SK-N-MC (cell line): Measurements from ENCODE around the gene PTPRK.

Source experiments
- DNase-seq: peaks from one replicate; pipeline ENCODE4 v3.0.0-alpha.2; 2011; ENCODE audit warnings: low read depth, low spot score
- H3K27ac ChIP-seq: fragments of 200-600 bp; sonication (generic); 2 replicates; pipeline ENCODE4 v1.5.1; 2016; ENCODE audit warnings: mixed run types
- H3K36me3 ChIP-seq: fragments of 200-600 bp; sonication (generic); 2 replicates; pipeline ENCODE4 v1.6.1; 2017; ENCODE audit warnings: antibody characterized with exemption, low read length, mixed read lengths; ENCODE audit not compliant: insufficient read depth
- H3K4me3 ChIP-seq: fragments of 200-600 bp; sonication (generic); 2 replicates; pipeline ENCODE4 v1.5.1; 2016
- H3K9ac ChIP-seq: fragments of 200-600 bp; sonication (generic); 2 replicates; pipeline ENCODE4 v1.8.0; 2017; ENCODE audit warnings: mixed run types, mixed read lengths; ENCODE audit not compliant: insufficient read length
- H3K9me3 ChIP-seq: fragments of 200-600 bp; sonication (generic); 2 replicates; pipeline ENCODE4 v1.6.1; 2017; ENCODE audit warnings: low read depth, mild to moderate bottlenecking, antibody characterized with exemption, low read length, moderate library complexity, mixed read lengths
- EZH2 ChIP-seq: fragments of 200-600 bp; sonication (generic); IDR thresholded peaks from one replicate; pipeline ENCODE4 v1.6.1; 2017; ENCODE audit warnings: antibody characterized with exemption
- FOXP2 ChIP-seq: optimal IDR thresholded peaks from 2 replicates; pipeline ENCODE3; 2011; ENCODE audit warnings: mild to moderate bottlenecking, moderate library complexity; ENCODE audit not compliant: insufficient read depth; ENCODE audit errors: extremely low read length, control extremely low read depth
- POLR2AphosphoS5 ChIP-seq: IDR thresholded peaks from 2 replicates; pipeline ENCODE4 v1.6.1; 2012; ENCODE audit warnings: mild to moderate bottlenecking, low read depth, low read length, borderline replicate concordance

PTPRK gene

GRCh38 chr6:128188678-128189077 is 331.7 kb downstream of the PTPRK start:
- no peak for DNase-seq
- TF ChIP-seq FOXP2 = no peak
- TF ChIP-seq EZH2 = no peak
- TF ChIP-seq POLR2AphosphoS5 = no peak
- H3K9me3 ChIP-seq = no peaks in the 10 kb centered on the region
- no peak overlapping the region for H3K27ac ChIP-seq
- H3K36me3 ChIP-seq = peaks cover 7% of the 10 kb centered on the region
- H3K9ac ChIP-seq = no peak overlapping the region
- no peak overlapping the region for H3K4me3 ChIP-seq

- Histone ChIP-seq H3K9me3 (no peaks in the 10 kb centered on the region), H3K27ac (no peak overlapping the region), H3K9ac (no peak overlapping the region), H3K4me3 (no peak overlapping the region), H3K36me3 (peaks cover 8% of the 10 kb centered on the region)
- TF ChIP-seq FOXP2 (no peak), EZH2 (no peak), POLR2AphosphoS5 (no peak)
- DNase-seq = no peak
Measured at GRCh38 chr6:128186729-128187128, 333.7 kb downstream of the PTPRK start.

- no peaks in the 10 kb centered on the region for H3K9me3 ChIP-seq
- H3K27ac ChIP-seq = no peak overlapping the region
- H3K4me3 ChIP-seq = no peak overlapping the region
- no peak for DNase-seq
- TF ChIP-seq EZH2 = no peak
- no peak for TF ChIP-seq FOXP2
- TF ChIP-seq POLR2AphosphoS5 = no peak
- no peak overlapping the region for H3K9ac ChIP-seq
- H3K36me3 ChIP-seq = peaks cover 8% of the 10 kb centered on the region
Measured at GRCh38 chr6:128179876-128180438, 340.4 kb downstream of the PTPRK start.

GRCh38 chr6:128174724-128175123 is 345.7 kb downstream of the PTPRK start:
- Histone ChIP-seq H3K9ac (no peak overlapping the region), H3K36me3 (no peaks in the 10 kb centered on the region), H3K4me3 (no peak overlapping the region), H3K9me3 (no peaks in the 10 kb centered on the region), H3K27ac (no peak overlapping the region)
- TF ChIP-seq FOXP2 (no peak), EZH2 (no peak), POLR2AphosphoS5 (no peak)
- no peak for DNase-seq

GRCh38 chr6:128172752-128173682 is 347.4 kb downstream of the PTPRK start:
- no peak overlapping the region for H3K4me3 ChIP-seq
- H3K9ac ChIP-seq = no peak overlapping the region
- TF ChIP-seq POLR2AphosphoS5 (no peak), EZH2 (no peak), FOXP2 (no peak)
- DNase-seq = no peak
- no peaks in the 10 kb centered on the region for H3K9me3 ChIP-seq
- no peak overlapping the region for H3K27ac ChIP-seq
- H3K36me3 ChIP-seq = no peaks in the 10 kb centered on the region

- no peaks in the 10 kb centered on the region for H3K36me3 ChIP-seq
- no peak overlapping the region for H3K27ac ChIP-seq
- DNase-seq = no peak
- no peak overlapping the region for H3K4me3 ChIP-seq
- H3K9me3 ChIP-seq = no peaks in the 10 kb centered on the region
- no peak overlapping the region for H3K9ac ChIP-seq
- no peak for TF ChIP-seq EZH2
- TF ChIP-seq POLR2AphosphoS5 = no peak
- TF ChIP-seq FOXP2 = no peak
Measured at GRCh38 chr6:128172081-128172480, 348.3 kb downstream of the PTPRK start.

- no peaks in the 10 kb centered on the region for H3K9me3 ChIP-seq
- DNase-seq = no peak
- TF ChIP-seq EZH2 = no peak
- no peak for TF ChIP-seq FOXP2
- TF ChIP-seq POLR2AphosphoS5 = no peak
- H3K9ac ChIP-seq = no peak overlapping the region
- H3K4me3 ChIP-seq = no peak overlapping the region
- H3K27ac ChIP-seq = no peak overlapping the region
- no peaks in the 10 kb centered on the region for H3K36me3 ChIP-seq
Measured at GRCh38 chr6:128171182-128171581, 349.2 kb downstream of the PTPRK start.

GRCh38 chr6:128168244-128168643 is 352.2 kb downstream of the PTPRK start:
- no peaks in the 10 kb centered on the region for H3K9me3 ChIP-seq
- no peak overlapping the region for H3K9ac ChIP-seq
- TF ChIP-seq EZH2 = no peak
- TF ChIP-seq FOXP2 = no peak
- TF ChIP-seq POLR2AphosphoS5 = no peak
- no peak overlapping the region for H3K4me3 ChIP-seq
- no peaks in the 10 kb centered on the region for H3K36me3 ChIP-seq
- DNase-seq = no peak
- H3K27ac ChIP-seq = no peak overlapping the region
